Pancreas (tissue), 10 donors: ENCODE results near the gene CACNA2D2. TPM values are rescaled to one million over a fixed set of nuclear protein-coding genes. Genes with fewer than 3 reads are reported as not detected.

Source experiments
- ATAC-seq, 4 donors: fragments of 200-7000 bp; cut with Tn5 transposase; one replicate each; pipeline versions ENCODE4 v1.8.0 to v1.9.1; 2020; ENCODE audit warnings: mild to moderate bottlenecking in 4 of 4, moderate library complexity in 4 of 4
- DNase-seq, 6 donors: peaks; one replicate each; pipeline ENCODE4 v3.0.0-alpha.2; 2020
- FAIRE-seq: peaks from 2 replicates; lab custom pipeline; 2012; peaks lifted over from hg19 to GRCh38; lab: Jason Lieb, UNC
- H3K27ac ChIP-seq, 4 donors: fragments of 200-600 bp; sonication (generic); 1 replicate in 3 of 4; 2 replicates in 1 of 4; pipeline versions ENCODE4 v1.5.0 to v1.8.0; 2020
- H3K27me3 ChIP-seq, 4 donors: fragments of 200-600 bp; one replicate each; pipeline ENCODE4 v1.8.0; 2021
- H3K36me3 ChIP-seq, 3 donors: fragments of 200-600 bp; sonication (generic) in 1 of 3; one replicate each; pipeline versions ENCODE4 v1.5.0 to v1.8.0; 2020 to 2021
- H3K4me1 ChIP-seq, 3 donors: fragments of 200-600 bp; one replicate each; pipeline ENCODE4 v1.8.0; 2021
- H3K4me3 ChIP-seq, 4 donors: fragments of 200-600 bp; sonication (generic) in 2 of 4; one replicate each; pipeline versions ENCODE4 v1.5.0 to v1.8.0; 2020 to 2021
- H3K9me3 ChIP-seq, 4 donors: fragments of 200-600 bp; one replicate each; pipeline ENCODE4 v1.8.0; 2021
- CTCF ChIP-seq, 4 donors: fragments of 200-600 bp; sonication (generic) in 3 of 4; IDR thresholded peaks; one replicate each; pipeline versions ENCODE4 v1.5.0 to v1.8.0; 2021; ENCODE audit warnings: antibody characterized with exemption in 4 of 4
- WGBS, 2 donors: extraction: QIAGEN DNeasy Blood & Tissue Kit; methylation state at CpG; one replicate each; pipeline ENCODE4 v1.1.7; 2013; 5-methylcytosine and 5-hydroxymethylcytosine counted together
- intact Hi-C, 3 donors: fragments of 100-400 bp; cut with DNase I; formaldehyde crosslinking; loops; one replicate each; pipeline versions ENCODE4 v1.11.1 to v1.14.2; 2022
- polyA plus RNA-seq, 2 donors: library from polyadenylated mRNA; stranded (reverse); fragments of 200-250 nt; gene quantifications; one replicate each; pipeline ENCODE4 v1.2.3, GENCODE V29; 2013
- total RNA-seq, 6 donors: library from RNA; stranded (reverse); fragmentation: NEBNext Ultra II Directional in 4 of 6; extraction: Animal tissue kit (Norgen Biotek cat#: 25700) in 4 of 6; gene quantifications; one replicate each; pipeline versions ENCODE4 v1.2.1 to v1.2.4, GENCODE V29; 2021 to 2023
- donor health status: healthy with polysubstance abuse.
- donor health status: DM: no; HTN: no; CAD: no; lungs with moderate emphysema.
- donor health status: DM: no; HTN: no; CAD: no.
- donor health status: control.
- donor health status: control.
- donor health status: Bipolar disorder and iron deficiency.
- donor health status: DM: yes; HTN: yes; CAD: no.
- donor health status: DM: no; HTN: no; CAD: no.
- donor health status: DM: no; HTN: no; CAD: no.
- donor health status: DM: yes; HTN: yes; CAD: no.

CACNA2D2 gene
- total and polyA plus RNA-seq, 8 donors = 1.1 to 19.5 (median 3.3) TPM

GRCh38 chr3:50479523-50479922 is 23.9 kb downstream of the CACNA2D2 start:
- intact Hi-C loops = no loop called here
- TF ChIP-seq CTCF (IDR thresholded peaks at IDR 0.05) = no peak
- Histone ChIP-seq H3K36me3 (no peaks in the 10 kb centered on the region), H3K4me1 (no peaks in the 10 kb centered on the region), H3K4me3 (no peak overlapping the region), H3K9me3 (no peaks in the 10 kb centered on the region), H3K27ac (no peak overlapping the region), H3K27me3 (no peaks in the 10 kb centered on the region)
- 61 to 67% methylated on average over 4 of the region's 4 CpGs for WGBS, 2 donors
- DNase-seq (no peak), FAIRE-seq (no peak), ATAC-seq (no peak)

GRCh38 chr3:50478671-50479260 is 24.7 kb downstream of the CACNA2D2 start:
- intact Hi-C loops = no loop called here
- H3K36me3 ChIP-seq = no peaks in the 10 kb centered on the region
- H3K27ac ChIP-seq = no peak overlapping the region
- DNase-seq (no peak), FAIRE-seq (no peak), ATAC-seq (no peak)
- WGBS, 2 donors = 97 to 98% methylated on average over 2 of the region's 2 CpGs
- no peak for TF ChIP-seq CTCF (IDR thresholded peaks at IDR 0.05)
- H3K9me3 ChIP-seq = no peaks in the 10 kb centered on the region
- no peaks in the 10 kb centered on the region for H3K27me3 ChIP-seq
- H3K4me3 ChIP-seq = no peak overlapping the region
- H3K4me1 ChIP-seq = no peaks in the 10 kb centered on the region

GRCh38 chr3:50478051-50478450 is 25.4 kb downstream of the CACNA2D2 start:
- no peak for TF ChIP-seq CTCF (IDR thresholded peaks at IDR 0.05)
- intact Hi-C loops = no loop called here
- Histone ChIP-seq H3K27ac (no peak overlapping the region), H3K4me3 (no peak overlapping the region), H3K9me3 (no peaks in the 10 kb centered on the region), H3K4me1 (no peaks in the 10 kb centered on the region), H3K36me3 (no peaks in the 10 kb centered on the region), H3K27me3 (no peaks in the 10 kb centered on the region)
- FAIRE-seq = no peak
- WGBS, 2 donors = 84 to 92% methylated on average over 7 of the region's 7 CpGs
- no peak for DNase-seq
- ATAC-seq = no peak

- no peak for DNase-seq
- Histone ChIP-seq H3K27me3 (no peaks in the 10 kb centered on the region), H3K4me3 (no peak overlapping the region), H3K4me1 (no peaks in the 10 kb centered on the region), H3K9me3 (no peaks in the 10 kb centered on the region), H3K36me3 (no peaks in the 10 kb centered on the region), H3K27ac (no peak overlapping the region)
- no peak for TF ChIP-seq CTCF (IDR thresholded peaks at IDR 0.05)
- no peak for ATAC-seq
- intact Hi-C loops = no loop called here
- no peak for FAIRE-seq
- WGBS, 2 donors = 80 to 85% methylated on average over 12 of the region's 12 CpGs
Measured at GRCh38 chr3:50475348-50475747, 28.1 kb downstream of the CACNA2D2 start.

GRCh38 chr3:50474717-50475116 is 28.7 kb downstream of the CACNA2D2 start:
- 67 to 75% methylated on average over 6 of the region's 6 CpGs for WGBS, 2 donors
- ATAC-seq = peak in 3 of 4 donors; percentile 16 to 39 (median 23)
- intact Hi-C loops = no loop called here

More at GRCh38 chr3:50474717-50475116, 28.7 kb downstream of the CACNA2D2 start:
- FAIRE-seq = no peak
- no peak overlapping the region for H3K27ac ChIP-seq
- H3K9me3 ChIP-seq = no peaks in the 10 kb centered on the region
- H3K36me3 ChIP-seq = no peaks in the 10 kb centered on the region
- TF ChIP-seq CTCF (IDR thresholded peaks at IDR 0.05) = no peak
- no peak overlapping the region for H3K4me3 ChIP-seq
- no peaks in the 10 kb centered on the region for H3K27me3 ChIP-seq
- peak in 1 of 6 donors; percentile 36 for DNase-seq
- no peaks in the 10 kb centered on the region for H3K4me1 ChIP-seq
